Dermis microvascular lymphatic vessel endothelial cell (primary cell): ENCODE results near the gene KCNMB4. TPM values are rescaled to one million over a fixed set of nuclear protein-coding genes. Genes with fewer than 3 reads are reported as not detected.
"Not testable (repeated sequence)": the region's sequence is repeated elsewhere in the genome, so short reads cannot be mapped to it uniquely, and the experiment has no call there.

ENCODE experiments used
- DNase-seq, 2 donors: peaks; one replicate each; pipeline versions ENCODE4 v3.0.0 to v3.0.0-alpha.2; 2010; ENCODE audit warnings: low read depth in 2 of 2
- total RNA-seq: library from RNA; depleted of rRNA; stranded (reverse); fragments of >200 nt; gene quantifications from 2 replicates; pipeline ENCODE4 v1.2.1, GENCODE V29; 2014

Gene KCNMB4
- total RNA-seq, 1 donor from 2014 or later = 0.39 TPM

DNA sequence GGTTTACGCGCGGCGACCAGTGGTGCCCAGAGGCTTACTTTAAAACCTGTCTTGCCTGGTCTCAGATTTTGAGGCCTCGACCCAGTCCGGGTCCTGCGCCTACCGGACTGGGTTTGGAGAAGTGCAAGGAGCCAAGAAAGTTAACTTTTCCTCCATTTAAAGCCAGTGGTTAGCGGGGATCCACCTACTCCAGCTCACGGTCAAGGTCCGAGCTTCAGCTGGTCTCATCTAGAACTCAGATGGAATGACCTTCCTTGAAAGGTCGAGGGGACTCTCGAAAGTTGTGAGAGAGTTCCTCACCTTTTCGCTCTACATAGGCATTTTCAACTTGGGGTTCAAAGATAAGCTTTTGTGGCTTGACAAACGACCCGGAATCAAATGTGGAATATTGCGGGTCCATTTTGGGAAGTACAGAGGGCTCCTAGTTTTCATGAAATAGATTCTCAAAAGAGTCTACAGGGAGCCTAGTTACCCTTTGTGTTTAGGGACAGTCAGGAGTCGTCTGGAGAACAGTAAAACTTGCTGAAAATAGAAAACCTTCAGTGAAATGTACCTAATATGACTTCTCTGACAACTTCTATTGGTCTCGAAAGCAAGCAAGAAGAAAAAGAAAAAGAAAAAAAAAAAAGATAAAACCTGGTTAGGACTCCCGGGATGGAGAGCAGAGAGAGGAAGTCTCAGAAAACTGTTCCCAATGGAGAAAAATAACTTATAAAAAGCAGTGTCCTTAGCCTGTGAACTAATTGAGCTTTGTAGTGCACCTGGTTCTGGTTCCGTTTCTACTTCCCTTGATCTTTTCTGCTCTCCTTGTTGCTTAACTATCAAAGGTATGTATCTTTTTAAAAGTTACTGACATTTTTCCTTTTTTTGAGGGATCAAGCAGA lies 1.4 kb downstream of the KCNMB4 start:
- DNase-seq = no peak

DNA sequence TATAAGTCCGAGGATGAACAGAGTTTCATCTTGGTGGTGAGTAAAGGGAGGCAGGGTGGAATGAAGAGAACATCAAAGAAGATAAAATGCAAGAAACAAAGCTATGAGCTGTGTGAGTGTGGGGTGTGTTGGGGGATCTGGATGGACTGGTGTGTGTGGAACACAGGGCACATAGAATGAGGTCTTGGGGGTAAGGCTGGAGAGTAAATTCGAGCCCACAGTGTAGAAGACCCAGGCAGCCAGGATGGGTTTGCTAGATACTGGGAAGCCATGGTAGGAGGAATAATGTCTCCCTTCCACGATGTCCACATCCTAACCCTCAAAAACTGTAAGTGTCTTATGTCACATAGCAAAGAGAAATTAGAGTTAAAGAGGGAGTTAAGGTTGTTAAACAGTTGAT lies 6.8 kb downstream of the KCNMB4 start:
- DNase-seq = no peak

DNA sequence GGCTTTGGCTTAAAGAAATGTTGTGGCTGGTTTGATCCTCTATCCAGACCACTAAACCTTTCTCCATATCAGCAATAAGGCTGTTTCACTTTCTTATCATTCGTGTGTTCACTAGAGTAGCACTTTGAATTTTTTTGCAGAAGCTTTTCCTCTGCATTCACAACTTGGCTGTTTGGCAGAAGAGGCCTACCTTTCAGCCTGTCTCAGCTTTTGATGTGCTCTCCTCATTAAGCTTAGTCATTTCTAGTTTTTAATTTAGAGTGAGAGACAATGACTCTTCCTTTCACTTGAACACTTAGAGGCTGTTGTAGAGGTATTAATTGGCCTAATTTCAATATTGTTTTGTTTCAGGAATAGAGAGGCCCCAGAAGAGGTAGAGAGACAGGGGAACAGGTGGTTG lies 13.8 kb downstream of the KCNMB4 start:
- DNase-seq = no peak

DNA sequence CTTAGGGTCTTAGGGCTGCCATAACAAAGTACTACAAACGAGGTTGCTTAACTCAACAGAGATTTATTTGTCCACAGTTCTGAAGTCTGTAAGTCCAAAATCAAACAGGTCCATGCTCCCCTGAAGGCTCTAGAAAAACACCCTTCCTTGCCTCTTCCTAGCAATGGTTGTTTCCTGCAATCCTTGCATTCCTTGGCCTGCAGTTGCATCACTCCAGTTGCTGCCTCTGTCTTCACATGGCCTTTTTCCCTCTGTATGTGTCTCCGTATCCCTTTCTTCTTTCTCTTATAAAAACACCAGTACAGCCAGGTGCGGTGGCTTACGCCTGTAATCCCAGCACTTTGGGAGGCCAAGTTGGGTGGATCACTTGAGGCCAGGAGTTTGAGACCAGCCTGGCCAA lies 17.4 kb downstream of the KCNMB4 start:
- DNase-seq = no peak

DNA sequence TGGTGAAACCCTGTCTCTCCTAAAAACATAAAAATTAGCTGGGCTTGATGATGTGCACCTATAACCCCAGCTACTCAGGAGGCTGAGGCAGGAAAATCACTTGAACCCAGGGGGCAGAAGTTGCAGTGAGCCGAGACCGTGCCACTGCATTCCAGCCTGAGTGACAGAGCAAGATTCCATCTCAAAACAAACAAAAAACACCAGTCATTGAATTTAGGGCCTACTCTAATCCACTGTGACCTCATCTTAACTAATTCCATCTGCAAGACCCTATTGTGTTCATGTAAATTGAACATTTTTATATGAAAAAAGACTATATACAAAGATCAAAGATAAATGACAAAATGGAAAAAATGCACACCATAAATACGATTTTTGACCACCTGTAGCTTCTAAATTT lies 17.8 kb downstream of the KCNMB4 start:
- no peak for DNase-seq

DNA sequence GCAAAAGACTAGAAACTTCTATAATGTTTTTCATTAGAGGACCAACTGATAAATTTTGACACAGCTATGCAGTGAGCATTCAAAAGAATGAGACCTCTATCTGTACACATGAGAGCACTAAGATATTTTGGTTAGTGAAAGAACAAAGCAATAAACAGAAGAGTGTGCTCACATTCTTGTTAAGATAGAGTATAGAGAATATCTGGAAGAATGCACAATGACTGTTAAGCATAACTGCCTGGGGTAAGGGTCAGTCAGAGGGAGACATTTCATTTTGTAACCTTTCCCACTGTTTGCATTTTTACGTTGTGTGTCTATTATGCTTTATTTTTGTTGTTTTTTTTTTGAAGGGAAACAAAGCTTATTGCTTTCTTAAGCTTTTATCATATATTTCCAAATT lies 20.7 kb downstream of the KCNMB4 start:
- DNase-seq = no peak

DNA sequence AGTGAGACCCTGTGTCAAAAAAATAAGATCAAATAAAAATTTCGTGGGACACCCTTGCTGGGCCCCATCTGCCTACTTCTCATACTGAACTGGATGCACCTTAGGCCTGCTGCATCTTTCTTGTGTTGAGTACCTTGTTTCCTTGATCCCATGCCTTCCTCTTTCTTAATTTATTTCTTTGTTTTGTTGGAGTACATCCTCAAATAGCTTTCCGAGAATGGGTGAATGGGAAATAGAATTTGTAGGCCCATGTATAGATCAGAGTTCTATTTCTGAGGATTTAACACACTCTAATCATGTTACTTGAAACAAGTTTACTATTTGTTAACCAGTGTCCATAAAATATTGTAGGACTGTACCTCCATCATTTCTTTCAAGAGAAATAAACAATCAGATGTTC lies 23.6 kb downstream of the KCNMB4 start:
- DNase-seq = no peak

DNA sequence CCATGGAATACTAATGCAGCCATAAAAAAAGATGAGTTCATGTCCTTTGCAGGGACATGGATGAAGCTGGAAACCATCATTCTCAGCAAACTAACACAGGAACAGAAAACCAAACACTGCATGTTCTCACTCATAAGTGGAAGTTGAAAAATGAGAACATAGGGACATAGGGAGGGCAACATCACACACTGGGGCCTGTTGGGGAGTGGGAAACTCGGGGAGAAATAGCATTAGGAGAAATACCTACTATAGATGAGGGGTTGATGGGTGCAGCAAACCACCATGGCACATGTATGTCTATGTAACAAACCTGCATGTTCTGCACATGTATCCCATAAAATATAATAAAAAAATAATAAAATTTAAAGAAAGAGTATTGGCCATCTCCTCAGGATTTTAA lies 26.5 kb downstream of the KCNMB4 start:
- not testable (repeated sequence) for DNase-seq

DNA sequence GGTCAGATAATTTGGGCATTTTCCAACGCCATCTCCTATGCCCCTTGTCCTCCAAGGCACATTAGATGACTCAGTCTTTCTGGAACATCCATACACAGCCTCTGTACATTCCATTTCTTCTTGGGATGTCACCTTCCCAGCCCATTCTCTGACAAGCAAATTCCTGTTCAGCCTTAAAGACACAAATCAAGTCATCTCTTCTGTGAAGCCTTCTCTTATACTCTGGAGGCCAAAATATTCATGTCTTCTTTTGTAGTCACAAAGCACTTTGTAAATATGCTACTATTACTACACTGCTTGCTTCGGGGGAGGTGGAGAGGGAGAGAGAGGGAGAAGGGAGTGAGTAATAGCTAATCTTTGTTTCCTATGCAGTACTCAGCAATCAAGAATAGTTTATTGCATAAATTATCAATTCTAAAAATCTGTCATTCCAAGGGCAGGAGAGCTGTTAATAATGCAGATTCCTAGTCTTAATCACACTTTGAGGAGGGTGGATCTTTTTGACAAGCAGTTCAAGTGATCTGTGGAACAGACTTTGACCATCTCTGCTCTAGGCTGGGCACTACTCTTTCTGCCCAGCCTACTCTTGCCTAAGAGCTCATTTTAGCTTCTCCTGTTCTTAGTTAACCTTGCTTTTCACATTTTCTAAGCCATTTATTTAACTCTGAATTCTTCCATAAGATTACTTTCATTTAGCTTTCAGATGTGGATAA lies 27.9 kb downstream of the KCNMB4 start:
- no peak for DNase-seq

DNA sequence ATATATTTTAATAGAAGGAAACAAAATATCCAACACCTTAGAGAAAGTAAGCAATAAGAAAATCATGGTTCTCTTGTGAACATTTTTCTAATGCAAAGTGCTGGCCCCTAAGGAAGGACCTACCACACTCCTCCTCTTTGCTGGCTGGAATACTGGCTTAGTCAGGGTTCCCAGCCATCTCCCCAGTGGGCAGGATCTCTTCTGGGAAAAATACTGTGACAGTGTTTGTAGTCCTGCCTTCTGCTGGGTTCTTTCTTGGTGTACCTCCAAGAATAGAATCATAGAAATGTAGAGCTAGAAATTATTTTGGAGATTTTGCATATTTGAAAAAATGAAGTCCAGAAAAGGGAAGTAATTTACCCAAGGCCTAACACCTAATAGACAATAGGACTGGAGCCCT lies 31.9 kb downstream of the KCNMB4 start:
- DNase-seq = no peak

DNA sequence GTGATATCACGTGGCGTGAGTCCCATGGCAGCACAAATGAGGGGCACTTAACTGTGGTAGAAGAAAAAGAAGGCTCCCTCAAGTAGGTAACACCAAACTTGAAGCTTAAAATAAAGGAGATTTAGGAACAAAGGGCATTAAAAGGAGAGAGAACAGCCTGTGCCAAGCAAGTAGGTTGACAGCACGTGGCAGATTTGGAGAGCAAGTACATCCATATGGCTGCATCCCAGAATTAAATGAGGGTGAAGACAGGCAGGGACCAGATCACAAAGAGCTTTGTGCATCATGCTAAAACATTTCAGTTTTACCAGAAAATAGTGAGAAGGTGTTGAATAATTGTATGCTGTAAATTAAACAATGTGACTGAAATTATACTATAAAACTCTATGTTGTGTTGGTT lies 32.8 kb downstream of the KCNMB4 start:
- DNase-seq = no peak

DNA sequence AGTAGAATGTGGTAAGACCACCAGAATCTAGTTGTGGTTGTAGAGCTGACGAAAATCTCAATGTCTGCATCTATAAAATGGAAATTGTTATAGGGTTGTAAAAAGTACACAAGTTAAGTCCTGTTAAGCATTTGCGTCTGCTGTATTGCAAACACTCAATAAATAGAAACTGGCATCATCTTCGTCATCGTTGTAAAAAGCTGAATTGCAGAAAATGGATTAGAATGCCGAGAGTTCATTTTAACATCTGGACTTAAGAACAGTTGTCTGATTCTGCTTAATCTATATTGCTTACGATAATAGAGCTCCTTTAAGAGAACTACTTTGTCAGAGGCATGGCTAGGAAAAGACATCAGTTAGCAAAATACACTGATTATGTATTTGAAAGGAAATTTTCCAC lies 33.2 kb downstream of the KCNMB4 start:
- no peak for DNase-seq

DNA sequence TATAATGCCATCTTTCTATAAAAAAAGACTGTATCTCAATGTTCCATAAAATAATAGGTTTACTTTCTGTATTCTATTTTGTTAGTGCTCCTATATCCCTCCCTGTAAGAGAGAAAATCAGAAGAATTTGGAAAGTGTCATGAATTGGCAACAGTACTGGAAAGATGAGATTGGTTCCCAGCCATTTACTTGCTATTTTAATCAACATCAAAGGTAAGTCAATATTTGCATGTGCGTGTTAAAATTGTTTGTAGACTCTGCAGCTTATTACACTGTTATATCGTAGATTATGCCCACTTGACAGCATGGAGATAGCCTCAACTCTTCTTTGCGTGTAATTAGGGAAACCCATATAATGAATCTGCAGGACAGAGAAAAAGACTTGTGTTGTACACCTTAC lies 34.0 kb downstream of the KCNMB4 start:
- no peak for DNase-seq

DNA sequence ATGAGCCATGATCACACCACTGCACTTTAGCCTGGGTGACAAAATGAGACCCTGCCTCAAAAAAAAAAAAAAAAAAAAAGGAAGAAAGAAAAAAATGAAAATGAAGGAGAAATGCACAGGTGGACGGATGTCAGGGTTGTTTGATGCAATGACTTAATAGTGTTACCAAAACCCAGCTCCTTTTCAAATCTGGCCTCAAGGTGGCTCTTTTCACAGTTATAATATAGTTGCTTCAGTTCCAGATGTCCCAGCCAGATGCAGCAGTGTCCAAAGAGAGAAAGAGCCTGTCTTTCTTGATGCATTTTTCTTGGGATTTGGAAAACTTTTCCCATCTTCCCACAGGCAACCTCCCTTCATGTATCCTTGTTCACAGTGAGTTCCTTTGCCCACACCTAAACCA lies 36.5 kb downstream of the KCNMB4 start:
- DNase-seq = peak in 1 of 2 donors; percentile 5

DNA sequence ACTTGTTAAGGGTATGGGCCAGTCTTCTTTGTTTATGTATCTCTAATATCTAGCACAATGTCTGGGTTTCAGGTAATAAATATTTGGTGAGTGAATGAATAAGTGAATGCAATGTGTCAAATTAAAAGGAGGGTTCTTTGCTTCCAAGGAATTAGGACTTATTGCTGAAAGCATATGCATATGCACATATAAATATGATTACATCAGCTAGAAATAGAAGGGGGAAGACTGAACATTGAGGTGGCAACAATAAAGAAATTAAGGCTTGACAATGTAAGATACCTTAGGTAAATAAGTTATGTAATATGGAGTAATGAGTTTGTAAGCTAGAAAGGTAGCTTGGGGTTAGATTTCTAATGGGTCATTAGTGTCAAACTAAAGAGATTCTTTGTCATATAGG lies 37.7 kb downstream of the KCNMB4 start:
- DNase-seq = no peak

DNA sequence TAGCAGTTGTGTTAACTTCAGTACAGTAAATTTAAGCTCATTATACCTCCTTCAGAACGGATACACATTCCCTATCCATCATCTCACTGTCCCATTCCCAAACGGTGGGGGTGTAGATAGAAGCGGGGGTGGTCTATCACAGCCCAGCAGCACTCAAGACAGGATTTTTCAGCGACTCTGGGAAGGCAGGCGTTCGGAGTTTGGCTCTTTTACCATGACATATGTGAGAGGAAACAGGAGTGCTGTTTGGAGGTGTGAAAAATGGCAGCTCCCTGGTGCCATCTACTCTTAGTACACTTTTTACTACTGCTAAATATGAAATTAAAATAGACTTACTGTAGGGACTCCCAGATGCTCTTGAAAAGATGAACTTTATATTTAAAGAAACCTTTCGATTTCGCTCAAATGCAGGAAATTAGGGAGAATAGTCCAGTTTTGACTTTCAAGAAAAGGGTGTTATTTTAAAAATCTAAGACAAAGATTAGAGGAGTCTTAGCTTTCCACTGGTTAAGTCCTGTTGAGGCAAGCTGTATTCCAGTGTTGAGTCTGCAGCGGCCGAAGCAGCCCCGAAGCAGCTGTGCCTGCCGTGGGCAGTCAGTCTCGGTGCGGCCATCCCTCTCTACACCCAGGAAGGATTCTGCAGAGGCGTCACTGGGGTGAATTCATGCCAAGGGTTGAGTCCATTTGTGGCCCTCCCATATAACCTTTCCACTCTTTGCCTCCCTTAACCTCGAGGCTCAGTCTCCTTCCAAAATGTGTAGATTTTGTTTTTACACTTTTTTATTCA lies 42.1 kb downstream of the KCNMB4 start:
- no peak for DNase-seq

DNA sequence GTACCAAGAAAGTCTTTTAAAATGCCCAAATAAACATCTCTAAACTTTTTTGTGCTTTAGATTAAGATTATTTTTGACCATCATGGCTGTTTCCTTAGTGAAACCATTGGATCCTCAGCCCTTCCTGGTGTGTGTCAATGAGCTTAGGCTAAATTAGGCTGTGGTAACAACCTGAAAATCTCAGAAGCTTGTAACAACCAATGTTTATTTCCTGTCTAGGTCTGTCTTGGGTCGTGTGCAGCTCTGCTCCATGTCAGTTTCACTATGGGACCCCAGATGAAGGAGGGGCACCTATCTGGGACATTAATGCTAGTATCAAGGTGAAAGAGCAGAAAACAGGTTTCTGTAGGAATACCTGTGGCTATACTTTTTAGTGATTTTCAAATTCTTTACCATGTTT lies 49.9 kb downstream of the KCNMB4 start:
- DNase-seq = no peak

DNA sequence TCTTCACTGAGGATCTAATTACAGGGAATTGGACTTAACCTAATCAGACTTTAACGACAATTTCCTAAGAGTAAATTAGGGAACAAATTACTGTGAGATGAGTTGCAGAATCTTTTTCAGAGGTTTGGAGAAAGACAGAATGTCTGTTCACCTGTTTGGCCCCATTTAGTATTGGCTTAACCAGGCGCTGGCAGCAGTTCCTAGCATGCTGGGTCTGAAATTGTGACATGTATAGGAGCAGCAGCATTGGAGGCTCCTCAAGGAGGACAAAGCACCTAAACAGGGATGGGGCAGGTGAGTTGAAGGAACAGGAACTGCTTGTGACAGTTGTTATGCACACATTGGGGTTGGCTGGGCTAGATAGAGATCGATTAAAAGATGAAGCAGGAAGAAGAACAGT lies 51.0 kb downstream of the KCNMB4 start:
- no peak for DNase-seq

DNA sequence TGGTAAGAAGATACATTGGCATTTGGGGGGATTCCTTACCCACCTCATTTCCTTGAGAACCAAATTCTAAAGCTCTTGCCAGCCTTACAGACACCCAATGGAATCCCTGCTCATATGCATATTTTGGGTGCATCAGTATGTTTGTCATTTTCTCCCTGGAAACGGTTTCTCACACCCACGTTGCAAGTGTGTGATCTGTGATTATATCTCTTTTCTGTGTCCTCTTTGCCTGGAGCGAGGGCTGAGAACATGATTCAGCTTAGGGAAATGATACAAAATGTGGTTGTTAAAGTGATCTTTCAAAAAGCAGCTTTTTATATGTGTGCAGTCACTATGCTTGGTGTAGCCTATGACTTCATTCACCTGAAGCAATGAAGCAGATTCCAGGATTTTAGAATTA lies 52.0 kb downstream of the KCNMB4 start:
- DNase-seq = no peak

DNA sequence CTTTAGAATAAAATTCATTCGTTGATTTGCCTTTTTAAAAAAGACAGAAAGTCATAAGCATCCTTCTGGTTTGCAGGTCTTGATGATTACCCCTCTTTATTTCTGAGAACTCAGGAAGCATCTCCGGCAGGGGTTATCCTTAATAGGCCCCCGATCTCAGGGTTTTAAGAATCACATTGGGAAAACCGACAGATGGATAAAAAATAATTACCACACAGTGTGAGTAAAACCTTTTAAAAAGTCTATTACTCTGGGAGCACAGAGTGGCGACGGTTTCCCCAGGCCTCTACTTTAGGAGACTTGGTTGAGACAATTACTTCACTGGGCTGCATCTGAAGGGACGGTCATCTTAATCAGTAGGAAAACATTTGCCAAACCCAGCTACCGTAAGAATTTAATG lies 56.5 kb downstream of the KCNMB4 start:
- no peak for DNase-seq

DNA sequence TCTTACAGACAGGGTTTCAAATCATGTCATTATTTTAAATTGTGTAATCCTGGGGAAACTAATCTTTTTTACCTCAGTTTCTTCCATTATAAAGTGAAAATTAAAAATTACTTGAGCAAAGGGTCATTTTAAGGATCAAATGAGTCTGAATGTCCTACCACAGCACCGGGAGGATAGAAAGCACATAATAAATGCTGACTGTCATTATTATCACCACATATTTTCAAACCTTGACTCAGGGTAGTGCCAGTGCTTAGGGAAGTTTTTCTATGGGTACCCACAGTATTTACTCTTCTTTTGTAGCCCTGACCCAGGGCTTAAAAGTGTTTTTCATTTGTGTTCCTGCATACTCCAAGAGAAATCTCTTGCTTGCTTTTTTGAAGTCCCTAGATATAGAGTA lies 60.5 kb downstream of the KCNMB4 start:
- no peak for DNase-seq

DNA sequence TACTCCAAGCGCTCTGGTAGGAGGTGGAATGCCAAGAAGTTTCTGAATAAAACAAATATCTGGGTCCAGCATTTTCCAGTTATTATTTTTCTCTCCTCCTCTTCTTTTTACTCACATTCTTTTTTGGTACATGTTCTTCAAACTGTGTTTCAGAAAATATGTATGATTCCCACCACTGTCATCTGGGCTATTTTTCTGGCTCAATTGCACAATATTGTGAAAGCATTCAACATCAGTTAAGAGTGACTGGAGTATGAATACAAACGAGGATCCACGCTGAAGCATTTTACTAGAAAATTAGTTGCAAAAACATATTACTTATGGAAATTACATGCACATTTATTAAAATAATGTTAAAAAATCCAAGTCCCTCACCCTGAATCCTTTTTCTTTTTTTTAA lies 61.5 kb downstream of the KCNMB4 start:
- DNase-seq = no peak
